ENCODE results near the gene EHMT1.
"Not testable (repeated sequence)": the region's sequence is repeated elsewhere in the genome, so short reads cannot be mapped to it uniquely, and the experiment has no call there.

Gene EHMT1

GRCh38 chr9:137694962-137695875, 76.4 kb downstream of the EHMT1 start:
- peak; percentile 93 for DNase-seq (ENCODE audit: low spot score)

GRCh38 chr9:137696136-137696925, 77.5 kb downstream of the EHMT1 start:
- no peak for DNase-seq (ENCODE audit: low spot score)

GRCh38 chr9:137697193-137697592, 78.4 kb downstream of the EHMT1 start:
- no peak for DNase-seq (ENCODE audit: low spot score)

GRCh38 chr9:137697832-137698231, 79.0 kb downstream of the EHMT1 start:
- DNase-seq (ENCODE audit: low spot score): no peak

- DNase-seq (ENCODE audit: low spot score): no peak
Measured at GRCh38 chr9:137700911-137701310, 82.1 kb downstream of the EHMT1 start.

GRCh38 chr9:137702615-137703379, 84.0 kb downstream of the EHMT1 start:
- DNase-seq (ENCODE audit: low spot score): no peak

- DNase-seq (ENCODE audit: low spot score): no peak
Measured at GRCh38 chr9:137703842-137704508, 85.2 kb downstream of the EHMT1 start.

- DNase-seq (ENCODE audit: low spot score): no peak
Measured at GRCh38 chr9:137705443-137705863, 86.6 kb downstream of the EHMT1 start.

- no peak for DNase-seq (ENCODE audit: low spot score)
Measured at GRCh38 chr9:137705906-137706305, 87.1 kb downstream of the EHMT1 start.

- no peak for DNase-seq (ENCODE audit: low spot score)
Measured at GRCh38 chr9:137707361-137707760, 88.6 kb downstream of the EHMT1 start.

GRCh38 chr9:137708590-137709284, 89.9 kb downstream of the EHMT1 start:
- DNase-seq (ENCODE audit: low spot score): no peak

- DNase-seq (ENCODE audit: low spot score): no peak
Measured at GRCh38 chr9:137709411-137710101, 90.8 kb downstream of the EHMT1 start.

GRCh38 chr9:137710704-137711103, 91.9 kb downstream of the EHMT1 start:
- no peak for DNase-seq (ENCODE audit: low spot score)

GRCh38 chr9:137711678-137712105, 92.9 kb downstream of the EHMT1 start:
- DNase-seq (ENCODE audit: low spot score): no peak

GRCh38 chr9:137715321-137715720, 96.5 kb downstream of the EHMT1 start:
- DNase-seq (ENCODE audit: low spot score): no peak

GRCh38 chr9:137715866-137716693, 97.3 kb downstream of the EHMT1 start:
- not testable (repeated sequence) for DNase-seq (ENCODE audit: low spot score)

GRCh38 chr9:137716694-137717287, 98.0 kb downstream of the EHMT1 start:
- no peak for DNase-seq (ENCODE audit: low spot score)

- no peak for DNase-seq (ENCODE audit: low spot score)
Measured at GRCh38 chr9:137717776-137718327, 99.0 kb downstream of the EHMT1 start.

GRCh38 chr9:137719194-137719593, 100.4 kb downstream of the EHMT1 start:
- DNase-seq (ENCODE audit: low spot score): no peak

All from HuH-7 (cell line).